ENCODE data around the gene WDR20. TPM values are rescaled to one million over a fixed set of nuclear protein-coding genes. Genes with fewer than 3 reads are reported as not detected.
A peak's percentile ranks its signal among the peaks of the same experiment; 100 is the strongest.
"Not testable (repeated sequence)": the region's sequence is repeated elsewhere in the genome, so short reads cannot be mapped to it uniquely, and the experiment has no call there.

WDR20 gene
- total RNA-seq, 2 donors from 2014 or later = 45.1 to 50.7 TPM

DNA sequence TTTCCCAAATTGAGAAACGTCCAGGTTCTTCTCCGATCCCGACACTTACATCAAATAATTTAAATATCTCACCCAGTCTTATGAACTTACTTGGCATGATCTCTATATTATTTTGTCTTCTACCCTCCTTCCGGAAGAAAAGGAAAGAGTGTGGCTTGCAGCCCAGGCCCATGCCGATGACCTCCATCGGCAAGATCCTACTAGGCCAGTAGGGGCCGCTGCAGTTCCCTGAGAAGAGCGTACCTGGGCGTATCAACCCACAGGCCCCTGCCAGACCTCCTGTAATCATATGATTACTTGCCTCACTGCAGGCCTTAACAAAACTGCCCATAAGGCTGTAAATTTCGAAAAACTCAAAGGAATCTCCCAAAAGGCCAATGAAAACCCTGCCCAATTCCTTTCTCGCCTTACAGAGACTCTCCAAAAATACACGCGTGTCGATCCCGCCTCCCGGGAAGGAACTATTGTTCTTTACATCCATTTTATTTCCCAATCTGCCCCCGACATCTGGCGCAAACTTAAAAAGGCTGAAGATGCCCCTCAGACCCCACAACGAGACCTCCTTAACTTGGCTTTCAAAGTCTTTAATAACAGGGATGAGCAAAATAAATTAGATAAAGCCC, 95.7 kb downstream of the WDR20 start:
- Mint-ChIP-seq H3K27me3 (no peaks in the 10 kb centered on the region), H3K36me3 (ENCODE audit: low read depth) (no peaks in the 10 kb centered on the region), H3K4me1 (no peaks in the 10 kb centered on the region), H3K4me3 (no peak overlapping the region), H3K27ac (no peak overlapping the region)
- ATAC-seq (peak; percentile 96), DNase-seq (peak; percentile 48 to 66 (median 51))
- H3K9me3 ChIP-seq (ENCODE audit: control insufficient read depth, low read length, poor library complexity, severe bottlenecking) = no peaks in the 10 kb centered on the region

DNA sequence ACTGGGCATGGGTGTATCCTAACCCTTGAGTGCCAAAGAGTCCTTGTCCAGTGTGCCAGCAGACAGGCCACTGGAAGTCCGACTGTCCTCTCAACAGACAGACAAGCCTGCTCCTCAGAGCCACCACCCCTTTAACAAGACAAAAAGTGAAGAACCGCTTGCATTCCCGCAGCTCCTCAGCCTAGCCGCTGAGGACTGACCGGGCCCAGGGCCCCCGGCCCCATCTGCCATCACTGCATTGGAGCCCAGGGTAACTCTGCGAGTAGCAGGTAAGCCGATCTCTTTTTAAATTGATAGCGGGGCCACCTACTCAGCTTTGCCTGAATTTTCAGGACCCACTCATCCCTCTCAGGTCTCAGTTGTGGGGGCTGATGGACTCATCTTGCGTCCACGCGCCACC, 96.3 kb downstream of the WDR20 start:
- no peaks in the 10 kb centered on the region for H3K9me3 ChIP-seq (ENCODE audit: control insufficient read depth, low read length, poor library complexity, severe bottlenecking)
- no peaks in the 10 kb centered on the region for H3K27me3 Mint-ChIP-seq
- DNase-seq (no peak), ATAC-seq (no peak)
- no peaks in the 10 kb centered on the region for H3K4me1 Mint-ChIP-seq
- peaks cover under 1% of the 10 kb centered on the region for H3K36me3 Mint-ChIP-seq (ENCODE audit: low read depth)
- no peak overlapping the region for H3K4me3 Mint-ChIP-seq
- H3K27ac Mint-ChIP-seq = no peak overlapping the region

DNA sequence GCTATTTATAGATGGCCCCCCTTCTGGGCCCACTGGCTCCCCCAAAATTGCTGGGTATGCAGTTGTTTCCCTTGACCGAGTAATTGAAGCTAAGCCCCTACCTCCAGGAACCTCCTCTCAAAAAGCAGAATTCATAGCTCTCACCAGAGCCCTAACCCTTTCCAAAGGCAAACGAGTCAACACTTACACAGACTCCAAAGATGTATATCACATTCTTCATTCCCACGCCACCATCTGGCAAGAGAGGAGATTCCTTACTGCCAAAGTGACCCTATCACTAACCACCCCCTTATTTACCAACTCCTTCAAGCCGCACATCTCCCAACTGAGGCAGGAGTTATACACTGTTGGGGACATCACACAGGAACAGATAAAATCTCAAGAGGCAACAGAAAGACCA, 98.4 kb downstream of the WDR20 start:
- Mint-ChIP-seq H3K4me3 (no peak overlapping the region), H3K4me1 (no peaks in the 10 kb centered on the region), H3K36me3 (ENCODE audit: low read depth) (peaks cover 2% of the 10 kb centered on the region), H3K27me3 (no peaks in the 10 kb centered on the region), H3K27ac (no peak overlapping the region)
- H3K9me3 ChIP-seq (ENCODE audit: control insufficient read depth, low read length, poor library complexity, severe bottlenecking) = no peaks in the 10 kb centered on the region
- no peak for ATAC-seq
- no peak for DNase-seq

DNA sequence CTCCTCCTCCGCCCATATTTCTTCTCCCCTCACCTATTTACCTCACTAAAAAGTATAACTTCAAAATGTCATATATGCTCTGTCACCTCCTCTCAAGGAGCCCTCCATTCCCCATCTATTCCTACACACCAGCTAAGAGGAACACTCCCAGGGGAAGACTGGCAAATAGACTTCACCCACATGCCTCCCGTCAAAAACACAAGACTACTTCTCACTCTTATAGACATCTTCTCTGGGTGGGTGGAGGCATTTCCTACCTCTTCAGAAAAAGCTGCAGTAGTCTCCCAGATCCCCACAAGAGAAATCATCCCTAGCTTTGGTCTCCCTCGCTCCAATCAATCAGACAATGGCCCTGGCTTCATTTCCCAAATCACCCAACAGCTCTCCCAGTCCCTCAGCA, 99.1 kb downstream of the WDR20 start:
- Mint-ChIP-seq H3K36me3 (ENCODE audit: low read depth) (peaks cover 2% of the 10 kb centered on the region), H3K4me3 (no peak overlapping the region), H3K4me1 (no peaks in the 10 kb centered on the region), H3K27me3 (no peaks in the 10 kb centered on the region), H3K27ac (no peak overlapping the region)
- ATAC-seq = no peak
- DNase-seq = no peak
- H3K9me3 ChIP-seq (ENCODE audit: control insufficient read depth, low read length, poor library complexity, severe bottlenecking) = no peaks in the 10 kb centered on the region

DNA sequence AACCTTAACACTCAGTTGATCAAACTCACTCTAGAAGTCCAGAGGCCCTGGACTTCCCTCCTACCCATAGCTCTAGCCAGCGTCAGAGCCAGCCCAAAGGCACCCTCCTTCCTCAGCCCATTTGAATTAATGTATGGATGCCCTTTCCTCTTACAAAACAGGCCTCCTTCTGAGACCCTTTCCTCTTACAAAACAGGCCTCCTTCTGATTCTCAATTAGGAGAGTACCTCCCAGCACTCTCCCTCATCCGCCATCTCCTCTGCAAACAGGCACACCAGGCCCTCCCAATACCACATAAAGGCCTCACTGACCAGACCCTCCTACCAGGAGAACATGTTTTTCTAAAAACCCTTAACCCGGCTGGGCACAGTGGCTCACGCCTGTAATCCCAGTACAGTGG, 99.5 kb downstream of the WDR20 start:
- H3K4me3 Mint-ChIP-seq = no peak overlapping the region
- no peaks in the 10 kb centered on the region for H3K4me1 Mint-ChIP-seq
- H3K9me3 ChIP-seq (ENCODE audit: control insufficient read depth, low read length, poor library complexity, severe bottlenecking) = no peaks in the 10 kb centered on the region
- ATAC-seq (no peak), DNase-seq (no peak)
- H3K27ac Mint-ChIP-seq = no peak overlapping the region
- peaks cover 2% of the 10 kb centered on the region for H3K36me3 Mint-ChIP-seq (ENCODE audit: low read depth)
- no peaks in the 10 kb centered on the region for H3K27me3 Mint-ChIP-seq

DNA sequence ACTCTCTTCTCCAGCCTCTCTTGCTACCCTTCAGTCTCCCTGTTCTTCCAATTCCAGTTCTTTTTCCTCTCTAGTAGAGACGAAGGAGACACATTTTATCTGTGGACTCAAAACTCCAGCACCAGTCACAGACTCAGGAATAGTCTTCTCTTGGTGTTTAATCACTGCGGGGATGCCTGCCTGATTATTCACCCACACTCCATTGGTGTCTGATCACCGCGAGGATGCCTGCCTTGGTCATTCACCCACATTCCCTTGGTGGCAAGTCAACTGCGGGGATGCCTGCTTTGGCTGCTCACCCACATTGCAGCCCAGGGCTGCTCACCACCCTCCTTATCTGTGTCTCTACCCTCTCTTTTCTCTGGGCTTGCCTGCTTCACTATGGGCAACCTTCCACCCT, 100.8 kb downstream of the WDR20 start:
- not testable (repeated sequence) for H3K36me3 Mint-ChIP-seq (ENCODE audit: low read depth); H3K9me3 ChIP-seq (ENCODE audit: control insufficient read depth, low read length, poor library complexity, severe bottlenecking); DNase-seq; H3K4me1 Mint-ChIP-seq; H3K27ac Mint-ChIP-seq; H3K4me3 Mint-ChIP-seq; H3K27me3 Mint-ChIP-seq; ATAC-seq

DNA sequence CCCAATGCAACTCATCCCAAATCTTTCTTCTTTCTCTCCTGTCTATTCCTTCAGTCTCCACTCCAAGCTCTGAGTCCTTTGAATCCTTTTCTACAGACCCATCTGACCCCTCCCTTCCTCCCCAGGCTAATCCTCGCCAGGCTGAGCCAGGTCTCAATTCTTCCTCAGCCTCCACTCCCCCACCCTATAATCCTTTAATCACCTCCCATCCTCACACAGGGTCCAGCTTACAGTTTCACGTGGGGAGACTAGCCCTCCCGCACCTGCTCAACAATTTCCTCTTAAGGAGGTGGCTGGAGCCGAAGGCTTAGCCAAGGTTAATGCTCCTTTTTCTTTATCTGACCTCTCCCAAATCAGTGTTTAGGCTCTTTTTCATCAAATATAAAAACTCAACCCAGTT, 101.5 kb downstream of the WDR20 start:
- peaks cover 2% of the 10 kb centered on the region for H3K36me3 Mint-ChIP-seq (ENCODE audit: low read depth)
- H3K4me1 Mint-ChIP-seq = no peaks in the 10 kb centered on the region
- no peak for DNase-seq
- no peaks in the 10 kb centered on the region for H3K9me3 ChIP-seq (ENCODE audit: control insufficient read depth, low read length, poor library complexity, severe bottlenecking)
- H3K27me3 Mint-ChIP-seq = no peaks in the 10 kb centered on the region
- H3K4me3 Mint-ChIP-seq = no peak overlapping the region
- H3K27ac Mint-ChIP-seq = no peak overlapping the region
- ATAC-seq = no peak

DNA sequence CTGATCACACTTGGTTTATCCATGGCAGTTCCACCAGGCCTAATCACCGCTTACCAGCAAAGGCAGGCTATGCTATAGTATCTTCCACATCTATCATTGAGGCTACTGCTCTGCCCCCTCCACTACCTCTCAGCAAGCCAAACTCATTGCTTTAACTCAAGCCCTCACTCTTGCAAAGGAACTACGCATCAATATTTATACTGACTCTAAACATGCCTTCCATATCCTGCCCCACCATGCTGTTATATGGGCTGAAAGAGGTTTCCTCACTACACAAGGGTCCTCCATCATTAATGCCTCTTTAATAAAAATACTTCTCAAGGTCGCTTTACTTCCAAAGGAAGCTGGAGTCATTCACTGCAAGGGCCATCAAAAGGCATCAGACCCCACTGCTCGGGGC, 104.1 kb downstream of the WDR20 start:
- H3K4me1 Mint-ChIP-seq; H3K36me3 Mint-ChIP-seq (ENCODE audit: low read depth); H3K9me3 ChIP-seq (ENCODE audit: control insufficient read depth, low read length, poor library complexity, severe bottlenecking); DNase-seq; H3K27me3 Mint-ChIP-seq; H3K4me3 Mint-ChIP-seq; ATAC-seq; H3K27ac Mint-ChIP-seq: not testable (repeated sequence)

DNA sequence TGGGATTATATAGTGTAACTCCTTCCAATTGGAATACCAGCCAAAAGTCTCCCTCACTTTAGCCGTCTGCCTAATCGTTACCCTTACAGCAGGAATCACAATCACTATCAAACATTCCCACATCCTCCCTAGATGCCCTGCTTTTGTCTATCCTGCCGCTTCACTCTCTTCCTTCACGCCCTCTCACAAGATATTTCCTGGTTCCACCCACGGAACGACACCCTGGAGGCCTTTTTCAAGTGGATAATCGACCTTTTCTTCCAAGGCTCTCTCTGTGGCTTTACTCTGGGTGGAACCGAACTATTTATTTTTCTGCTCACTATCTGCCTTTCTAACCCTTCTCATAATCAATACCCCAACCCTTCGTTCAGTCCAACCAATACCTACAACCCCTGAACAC, 106.4 kb downstream of the WDR20 start:
- ATAC-seq (no peak), DNase-seq (no peak)
- H3K9me3 ChIP-seq (ENCODE audit: control insufficient read depth, low read length, poor library complexity, severe bottlenecking) = no peaks in the 10 kb centered on the region
- no peak overlapping the region for H3K4me3 Mint-ChIP-seq
- peaks cover under 1% of the 10 kb centered on the region for H3K36me3 Mint-ChIP-seq (ENCODE audit: low read depth)
- H3K4me1 Mint-ChIP-seq = no peaks in the 10 kb centered on the region
- no peaks in the 10 kb centered on the region for H3K27me3 Mint-ChIP-seq
- H3K27ac Mint-ChIP-seq = no peak overlapping the region

DNA sequence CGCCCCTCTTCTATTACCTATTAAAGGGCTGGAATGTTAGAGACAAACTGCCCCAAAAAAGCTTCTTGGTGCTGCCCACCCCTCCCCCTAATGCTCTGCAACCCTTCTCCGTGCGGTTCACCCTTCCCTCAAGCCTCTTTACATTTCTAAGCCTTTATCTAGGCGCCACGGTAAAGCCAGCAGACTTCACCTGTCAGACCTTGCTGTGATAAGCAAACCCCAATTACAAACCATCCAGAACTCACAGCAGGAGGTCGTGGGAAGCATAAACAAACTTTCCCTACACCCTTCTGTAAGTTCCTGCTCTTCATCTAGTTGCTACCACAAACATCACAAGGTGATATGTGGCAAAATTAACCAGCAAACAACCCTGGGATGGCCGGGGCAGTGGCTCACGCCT, 108.4 kb downstream of the WDR20 start:
- DNase-seq = no peak
- Mint-ChIP-seq H3K4me1 (no peaks in the 10 kb centered on the region), H3K4me3 (no peak overlapping the region), H3K36me3 (ENCODE audit: low read depth) (no peaks in the 10 kb centered on the region), H3K27me3 (no peaks in the 10 kb centered on the region), H3K27ac (no peak overlapping the region)
- no peaks in the 10 kb centered on the region for H3K9me3 ChIP-seq (ENCODE audit: control insufficient read depth, low read length, poor library complexity, severe bottlenecking)
- ATAC-seq = no peak

DNA sequence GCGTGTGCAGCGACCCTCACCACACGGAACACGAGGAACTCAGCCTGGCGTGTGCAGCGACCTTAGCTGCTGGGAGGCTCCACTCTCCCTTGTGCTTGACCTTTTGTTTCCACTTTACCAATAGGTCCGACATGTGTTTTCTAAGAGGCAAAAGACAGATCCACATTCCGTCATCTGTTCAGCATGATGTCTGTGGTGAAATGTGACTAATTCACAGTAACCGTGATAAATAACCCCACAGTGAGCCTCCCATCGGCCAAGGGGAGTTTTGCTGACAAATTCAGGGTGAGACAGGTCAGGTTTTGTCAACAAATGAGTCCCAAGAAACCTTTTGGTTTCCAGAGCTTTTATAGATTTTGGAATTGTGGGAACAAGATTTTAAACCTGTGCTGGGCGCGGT, 109.3 kb downstream of the WDR20 start:
- no peak overlapping the region for H3K27ac Mint-ChIP-seq
- no peaks in the 10 kb centered on the region for H3K4me1 Mint-ChIP-seq
- ATAC-seq = no peak
- no peaks in the 10 kb centered on the region for H3K27me3 Mint-ChIP-seq
- DNase-seq = no peak
- no peaks in the 10 kb centered on the region for H3K36me3 Mint-ChIP-seq (ENCODE audit: low read depth)
- no peaks in the 10 kb centered on the region for H3K9me3 ChIP-seq (ENCODE audit: control insufficient read depth, low read length, poor library complexity, severe bottlenecking)
- no peak overlapping the region for H3K4me3 Mint-ChIP-seq

DNA sequence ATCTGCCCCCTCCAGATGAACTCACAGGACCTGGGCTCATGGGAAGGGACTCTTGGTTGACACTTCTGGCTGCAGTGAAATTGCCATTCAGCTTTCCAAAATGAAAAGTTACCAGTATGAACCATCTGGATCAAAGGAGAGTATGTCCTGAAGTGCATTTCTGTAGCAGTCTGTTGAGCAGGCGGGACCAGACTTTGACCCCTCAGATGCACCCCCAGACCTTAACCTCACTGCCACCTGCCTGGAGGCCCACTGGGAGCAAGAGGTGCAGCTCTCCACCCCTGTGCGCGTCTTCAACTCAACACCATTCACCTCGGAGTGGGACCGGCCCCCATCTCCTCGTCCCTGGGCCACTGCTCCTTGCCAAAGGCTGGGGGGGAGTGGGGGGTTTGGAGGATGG, 110.3 kb downstream of the WDR20 start:
- H3K9me3 ChIP-seq (ENCODE audit: control insufficient read depth, low read length, poor library complexity, severe bottlenecking) = no peaks in the 10 kb centered on the region
- no peaks in the 10 kb centered on the region for H3K36me3 Mint-ChIP-seq (ENCODE audit: low read depth)
- H3K27me3 Mint-ChIP-seq = no peaks in the 10 kb centered on the region
- DNase-seq = no peak
- no peak overlapping the region for H3K4me3 Mint-ChIP-seq
- no peak overlapping the region for H3K27ac Mint-ChIP-seq
- ATAC-seq = no peak
- no peaks in the 10 kb centered on the region for H3K4me1 Mint-ChIP-seq

DNA sequence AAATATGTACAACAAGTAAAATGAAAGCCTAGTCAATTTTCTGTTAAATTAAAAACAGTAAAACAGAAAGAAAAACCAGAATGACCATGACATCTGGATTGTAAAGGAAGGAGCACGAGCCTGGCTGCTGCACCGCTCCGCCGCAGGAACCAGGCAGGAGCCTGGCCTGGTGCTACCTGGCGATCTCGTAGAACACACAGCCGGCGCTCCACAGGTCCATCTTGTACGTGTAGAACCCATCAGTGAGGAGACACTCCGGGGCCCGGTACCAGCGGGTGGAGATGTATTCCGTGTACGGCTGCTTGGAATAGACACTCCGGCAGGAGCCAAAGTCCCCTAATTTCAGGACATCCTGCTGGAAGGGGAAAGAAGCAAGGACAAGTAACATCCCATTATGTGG, 110.9 kb downstream of the WDR20 start:
- H3K4me3 Mint-ChIP-seq = no peak overlapping the region

DNA sequence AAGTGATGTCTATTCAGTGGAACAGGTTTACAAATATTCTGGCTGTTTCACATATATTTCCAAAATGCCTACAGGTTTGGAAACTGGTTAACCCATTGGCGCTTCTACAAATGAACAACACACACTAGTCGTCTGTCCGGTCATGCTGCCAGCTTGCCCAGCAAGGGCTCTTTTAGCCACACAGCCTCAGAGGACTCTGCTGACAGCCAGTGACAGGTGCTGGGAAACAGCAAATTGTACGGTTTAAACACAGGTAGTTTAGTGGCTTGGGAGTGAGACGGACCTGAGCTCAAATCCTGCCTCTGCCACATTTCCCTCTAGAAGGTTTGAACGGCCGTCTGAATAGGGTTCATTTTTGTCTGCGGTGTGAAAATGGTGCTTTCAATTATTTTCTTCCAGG, 111.5 kb downstream of the WDR20 start:
- ATAC-seq = no peak
- H3K27ac Mint-ChIP-seq = no peak overlapping the region
- no peak overlapping the region for H3K4me3 Mint-ChIP-seq
- H3K36me3 Mint-ChIP-seq (ENCODE audit: low read depth) = no peaks in the 10 kb centered on the region
- no peaks in the 10 kb centered on the region for H3K4me1 Mint-ChIP-seq
- no peak for DNase-seq
- no peaks in the 10 kb centered on the region for H3K9me3 ChIP-seq (ENCODE audit: control insufficient read depth, low read length, poor library complexity, severe bottlenecking)
- H3K27me3 Mint-ChIP-seq = no peaks in the 10 kb centered on the region

More for the DNA sequence above, 110.9 kb downstream of the WDR20 start:
- ATAC-seq (no peak), DNase-seq (no peak)
- no peaks in the 10 kb centered on the region for H3K36me3 Mint-ChIP-seq (ENCODE audit: low read depth)
- no peak overlapping the region for H3K27ac Mint-ChIP-seq
- no peaks in the 10 kb centered on the region for H3K4me1 Mint-ChIP-seq
- H3K27me3 Mint-ChIP-seq = no peaks in the 10 kb centered on the region
- no peaks in the 10 kb centered on the region for H3K9me3 ChIP-seq (ENCODE audit: control insufficient read depth, low read length, poor library complexity, severe bottlenecking)
